ENCODE results near the gene DPH7. TPM values are rescaled to one million over a fixed set of nuclear protein-coding genes. Genes with fewer than 3 reads are reported as not detected.
"Not testable (repeated sequence)": the region's sequence is repeated elsewhere in the genome, so short reads cannot be mapped to it uniquely, and the experiment has no call there.

DPH7 gene
- total and polyA plus RNA-seq, 4 donors = 7.9 to 18.9 (median 12.3) TPM

DNA sequence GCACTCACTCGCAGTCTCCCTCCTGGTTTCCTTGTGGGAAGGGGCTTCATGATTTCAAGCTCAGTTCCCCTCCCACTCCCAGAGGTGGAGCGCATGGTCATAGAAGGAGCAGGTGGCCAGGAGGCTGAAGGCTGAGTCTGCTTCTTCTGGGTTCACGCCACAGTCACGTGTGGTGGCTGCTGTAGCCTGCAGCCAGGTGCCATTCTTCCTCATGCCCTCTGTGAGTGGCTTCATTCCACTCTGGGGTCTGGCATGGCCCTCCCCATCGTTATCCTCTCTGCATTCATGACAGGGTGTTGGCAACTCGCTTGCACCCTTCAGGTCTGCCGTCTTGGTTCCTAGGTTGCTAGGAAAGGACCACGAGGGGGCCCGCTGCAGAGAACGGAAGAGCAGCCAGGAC, 23.5 kb downstream of the DPH7 start:
- Histone ChIP-seq H3K36me3 (ENCODE audit: control insufficient read depth in 4 of 4, insufficient read depth in 3 of 4, low read depth in 1 of 4, low read length in 3 of 4) (peaks cover 2 to 29% (median 10%) of the 10 kb centered on the region in 4 donors), H3K4me3 (ENCODE audit: low read depth in 1 of 3, low read length in 3 of 3) (no peak overlapping the region), H3K27ac (ENCODE audit: low read depth in 1 of 2, low read length in 2 of 2) (no peak overlapping the region), H3K4me1 (ENCODE audit: control insufficient read depth in 4 of 4, insufficient read depth in 4 of 4, low read length in 3 of 4) (peaks cover 4 to 31% (median 14%) of the 10 kb centered on the region in 4 donors), H3K27me3 (ENCODE audit: control insufficient read depth in 4 of 4, insufficient read depth in 4 of 4, low read length in 3 of 4) (no peaks in the 10 kb centered on the region), H3K9me3 (ENCODE audit: control insufficient read depth in 4 of 4, low read length in 3 of 4) (no peaks in the 10 kb centered on the region), H3K9ac (ENCODE audit: low read depth in 1 of 2, low read length in 2 of 2) (no peak overlapping the region)
- TF ChIP-seq NR2F2 (IDR thresholded peaks at IDR 0.05) (no peak), GABPA (IDR thresholded peaks at IDR 0.05 in 1 of 2, conservative IDR thresholded peaks at IDR 0.05 in 1 of 2) (no peak)
- no peak for DNase-seq (ENCODE audit: low spot score)
- WGBS = 94% methylated on average over 10 of the region's 10 CpGs

DNA sequence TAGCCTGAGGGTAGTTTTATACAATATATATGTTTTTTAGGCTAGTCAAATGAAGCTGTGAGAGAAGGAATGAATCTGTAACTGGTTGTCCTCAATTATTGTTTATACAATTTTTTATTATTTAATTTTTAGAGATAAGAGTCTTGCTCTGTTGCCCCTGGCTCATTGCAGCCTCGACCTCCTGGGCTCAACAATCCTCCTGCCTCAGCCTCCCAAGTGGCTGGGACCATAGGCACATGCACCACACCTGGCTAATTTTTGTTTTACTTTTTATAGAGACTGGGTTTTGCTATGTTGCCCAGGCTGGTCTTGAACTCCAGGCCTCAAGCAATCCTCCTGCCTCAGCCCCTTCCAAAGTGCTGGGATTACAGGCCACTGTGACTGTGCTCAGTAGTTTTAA, 24.4 kb downstream of the DPH7 start:
- Histone ChIP-seq H3K9ac (ENCODE audit: low read depth in 1 of 2, low read length in 2 of 2) (no peak overlapping the region), H3K4me1 (ENCODE audit: control insufficient read depth in 4 of 4, insufficient read depth in 4 of 4, low read length in 3 of 4) (peaks cover 9 to 37% (median 20%) of the 10 kb centered on the region in 4 donors), H3K9me3 (ENCODE audit: control insufficient read depth in 4 of 4, low read length in 3 of 4) (no peaks in the 10 kb centered on the region), H3K27ac (ENCODE audit: low read depth in 1 of 2, low read length in 2 of 2) (no peak overlapping the region), H3K27me3 (ENCODE audit: control insufficient read depth in 4 of 4, insufficient read depth in 4 of 4, low read length in 3 of 4) (no peaks in the 10 kb centered on the region), H3K4me3 (ENCODE audit: low read depth in 1 of 3, low read length in 3 of 3) (no peak overlapping the region), H3K36me3 (ENCODE audit: control insufficient read depth in 4 of 4, insufficient read depth in 3 of 4, low read depth in 1 of 4, low read length in 3 of 4) (peaks cover 0 to 29% (median 8%) of the 10 kb centered on the region in 4 donors)
- no peak for DNase-seq (ENCODE audit: low spot score)
- TF ChIP-seq, protein P1, sequence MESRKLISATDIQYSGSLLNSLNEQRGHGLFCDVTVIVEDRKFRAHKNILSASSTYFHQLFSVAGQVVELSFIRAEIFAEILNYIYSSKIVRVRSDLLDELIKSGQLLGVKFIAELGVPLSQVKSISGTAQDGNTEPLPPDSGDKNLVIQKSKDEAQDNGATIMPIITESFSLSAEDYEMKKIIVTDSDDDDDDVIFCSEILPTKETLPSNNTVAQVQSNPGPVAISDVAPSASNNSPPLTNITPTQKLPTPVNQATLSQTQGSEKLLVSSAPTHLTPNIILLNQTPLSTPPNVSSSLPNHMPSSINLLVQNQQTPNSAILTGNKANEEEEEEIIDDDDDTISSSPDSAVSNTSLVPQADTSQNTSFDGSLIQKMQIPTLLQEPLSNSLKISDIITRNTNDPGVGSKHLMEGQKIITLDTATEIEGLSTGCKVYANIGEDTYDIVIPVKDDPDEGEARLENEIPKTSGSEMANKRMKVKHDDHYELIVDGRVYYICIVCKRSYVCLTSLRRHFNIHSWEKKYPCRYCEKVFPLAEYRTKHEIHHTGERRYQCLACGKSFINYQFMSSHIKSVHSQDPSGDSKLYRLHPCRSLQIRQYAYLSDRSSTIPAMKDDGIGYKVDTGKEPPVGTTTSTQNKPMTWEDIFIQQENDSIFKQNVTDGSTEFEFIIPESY (IDR thresholded peaks at IDR 0.05) = no peak
- TF ChIP-seq EGR1 (IDR thresholded peaks at IDR 0.05; ENCODE audit: low read depth in 2 of 2) (no peak), HNF4G (IDR thresholded peaks at IDR 0.05) (no peak), FOXA1 (IDR thresholded peaks at IDR 0.05) (no peak), NR2F2 (IDR thresholded peaks at IDR 0.05) (no peak), FOXA2 (IDR thresholded peaks at IDR 0.05) (no peak), GABPA (IDR thresholded peaks at IDR 0.05 in 1 of 2, conservative IDR thresholded peaks at IDR 0.05 in 1 of 2) (no peak), RAD21 (IDR thresholded peaks at IDR 0.05) (no peak), TAF1 (conservative IDR thresholded peaks at IDR 0.05) (no peak), SP1 (IDR thresholded peaks at IDR 0.05) (no peak), HNF4A (conservative IDR thresholded peaks at IDR 0.05) (no peak), RXRA (IDR thresholded peaks at IDR 0.05) (no peak), JUND (IDR thresholded peaks at IDR 0.05) (no peak)
- TF ChIP-seq, protein P2, sequence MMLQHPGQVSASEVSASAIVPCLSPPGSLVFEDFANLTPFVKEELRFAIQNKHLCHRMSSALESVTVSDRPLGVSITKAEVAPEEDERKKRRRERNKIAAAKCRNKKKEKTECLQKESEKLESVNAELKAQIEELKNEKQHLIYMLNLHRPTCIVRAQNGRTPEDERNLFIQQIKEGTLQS (IDR thresholded peaks at IDR 0.05) = no peak
- TF ChIP-seq, protein P3, sequence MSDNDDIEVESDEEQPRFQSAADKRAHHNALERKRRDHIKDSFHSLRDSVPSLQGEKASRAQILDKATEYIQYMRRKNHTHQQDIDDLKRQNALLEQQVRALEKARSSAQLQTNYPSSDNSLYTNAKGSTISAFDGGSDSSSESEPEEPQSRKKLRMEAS (IDR thresholded peaks at IDR 0.05) = no peak
- TF ChIP-seq, protein P4, sequence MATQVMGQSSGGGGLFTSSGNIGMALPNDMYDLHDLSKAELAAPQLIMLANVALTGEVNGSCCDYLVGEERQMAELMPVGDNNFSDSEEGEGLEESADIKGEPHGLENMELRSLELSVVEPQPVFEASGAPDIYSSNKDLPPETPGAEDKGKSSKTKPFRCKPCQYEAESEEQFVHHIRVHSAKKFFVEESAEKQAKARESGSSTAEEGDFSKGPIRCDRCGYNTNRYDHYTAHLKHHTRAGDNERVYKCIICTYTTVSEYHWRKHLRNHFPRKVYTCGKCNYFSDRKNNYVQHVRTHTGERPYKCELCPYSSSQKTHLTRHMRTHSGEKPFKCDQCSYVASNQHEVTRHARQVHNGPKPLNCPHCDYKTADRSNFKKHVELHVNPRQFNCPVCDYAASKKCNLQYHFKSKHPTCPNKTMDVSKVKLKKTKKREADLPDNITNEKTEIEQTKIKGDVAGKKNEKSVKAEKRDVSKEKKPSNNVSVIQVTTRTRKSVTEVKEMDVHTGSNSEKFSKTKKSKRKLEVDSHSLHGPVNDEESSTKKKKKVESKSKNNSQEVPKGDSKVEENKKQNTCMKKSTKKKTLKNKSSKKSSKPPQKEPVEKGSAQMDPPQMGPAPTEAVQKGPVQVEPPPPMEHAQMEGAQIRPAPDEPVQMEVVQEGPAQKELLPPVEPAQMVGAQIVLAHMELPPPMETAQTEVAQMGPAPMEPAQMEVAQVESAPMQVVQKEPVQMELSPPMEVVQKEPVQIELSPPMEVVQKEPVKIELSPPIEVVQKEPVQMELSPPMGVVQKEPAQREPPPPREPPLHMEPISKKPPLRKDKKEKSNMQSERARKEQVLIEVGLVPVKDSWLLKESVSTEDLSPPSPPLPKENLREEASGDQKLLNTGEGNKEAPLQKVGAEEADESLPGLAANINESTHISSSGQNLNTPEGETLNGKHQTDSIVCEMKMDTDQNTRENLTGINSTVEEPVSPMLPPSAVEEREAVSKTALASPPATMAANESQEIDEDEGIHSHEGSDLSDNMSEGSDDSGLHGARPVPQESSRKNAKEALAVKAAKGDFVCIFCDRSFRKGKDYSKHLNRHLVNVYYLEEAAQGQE (IDR thresholded peaks at IDR 0.05) = no peak
- TF ChIP-seq, protein P5, sequence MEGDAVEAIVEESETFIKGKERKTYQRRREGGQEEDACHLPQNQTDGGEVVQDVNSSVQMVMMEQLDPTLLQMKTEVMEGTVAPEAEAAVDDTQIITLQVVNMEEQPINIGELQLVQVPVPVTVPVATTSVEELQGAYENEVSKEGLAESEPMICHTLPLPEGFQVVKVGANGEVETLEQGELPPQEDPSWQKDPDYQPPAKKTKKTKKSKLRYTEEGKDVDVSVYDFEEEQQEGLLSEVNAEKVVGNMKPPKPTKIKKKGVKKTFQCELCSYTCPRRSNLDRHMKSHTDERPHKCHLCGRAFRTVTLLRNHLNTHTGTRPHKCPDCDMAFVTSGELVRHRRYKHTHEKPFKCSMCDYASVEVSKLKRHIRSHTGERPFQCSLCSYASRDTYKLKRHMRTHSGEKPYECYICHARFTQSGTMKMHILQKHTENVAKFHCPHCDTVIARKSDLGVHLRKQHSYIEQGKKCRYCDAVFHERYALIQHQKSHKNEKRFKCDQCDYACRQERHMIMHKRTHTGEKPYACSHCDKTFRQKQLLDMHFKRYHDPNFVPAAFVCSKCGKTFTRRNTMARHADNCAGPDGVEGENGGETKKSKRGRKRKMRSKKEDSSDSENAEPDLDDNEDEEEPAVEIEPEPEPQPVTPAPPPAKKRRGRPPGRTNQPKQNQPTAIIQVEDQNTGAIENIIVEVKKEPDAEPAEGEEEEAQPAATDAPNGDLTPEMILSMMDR (IDR thresholded peaks at IDR 0.05; ENCODE audit: low read depth, low read length, missing input control) = no peak
- WGBS = 96% methylated on average over 1 of the region's 1 CpG

DNA sequence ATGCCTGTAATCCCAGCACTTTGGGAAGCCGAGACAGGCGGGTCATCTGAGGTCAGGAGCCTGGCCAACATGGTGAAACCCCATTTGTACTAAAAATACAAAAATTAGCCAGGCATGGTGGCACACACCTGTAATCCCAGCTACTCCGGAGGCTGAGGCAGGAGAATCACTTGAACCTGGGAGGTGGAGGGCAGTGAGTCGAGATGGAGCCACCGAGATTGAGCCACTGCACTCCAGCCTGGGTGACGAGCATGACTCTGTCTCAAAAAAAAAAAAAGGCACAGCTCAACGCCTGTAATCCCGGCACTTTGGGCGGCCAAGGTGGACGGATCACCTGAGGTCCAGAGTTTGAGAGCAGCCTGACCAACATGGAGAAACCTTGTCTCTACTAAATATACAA, 25.1 kb downstream of the DPH7 start:
- WGBS = 93% methylated on average over 10 of the region's 10 CpGs
- DNase-seq (ENCODE audit: low spot score); H3K9me3 ChIP-seq (ENCODE audit: control insufficient read depth in 4 of 4, low read length in 3 of 4); H3K27me3 ChIP-seq (ENCODE audit: control insufficient read depth in 4 of 4, insufficient read depth in 4 of 4, low read length in 3 of 4); H3K27ac ChIP-seq (ENCODE audit: low read depth in 1 of 2, low read length in 2 of 2); H3K9ac ChIP-seq (ENCODE audit: low read depth in 1 of 2, low read length in 2 of 2); H3K4me3 ChIP-seq (ENCODE audit: low read depth in 1 of 3, low read length in 3 of 3): not testable (repeated sequence)
- H3K4me1 ChIP-seq (ENCODE audit: control insufficient read depth in 4 of 4, insufficient read depth in 4 of 4, low read length in 3 of 4) = peaks cover 11 to 43% (median 24%) of the 10 kb centered on the region in 4 donors
- H3K36me3 ChIP-seq (ENCODE audit: control insufficient read depth in 4 of 4, insufficient read depth in 3 of 4, low read depth in 1 of 4, low read length in 3 of 4) = peaks cover 0 to 29% (median 8%) of the 10 kb centered on the region in 4 donors

Measured in liver (tissue), 9 donors.